GM19240 (cell line): ENCODE results near the gene ZNF490.
"Not testable (repeated sequence)": the region's sequence is repeated elsewhere in the genome, so short reads cannot be mapped to it uniquely, and the experiment has no call there.

Experiments
- DNase-seq: peaks from one replicate; pipeline ENCODE4 v3.0.0; 2011; ENCODE audit warnings: low spot score; ENCODE audit not compliant: insufficient read length

The ZNF490 gene

DNA sequence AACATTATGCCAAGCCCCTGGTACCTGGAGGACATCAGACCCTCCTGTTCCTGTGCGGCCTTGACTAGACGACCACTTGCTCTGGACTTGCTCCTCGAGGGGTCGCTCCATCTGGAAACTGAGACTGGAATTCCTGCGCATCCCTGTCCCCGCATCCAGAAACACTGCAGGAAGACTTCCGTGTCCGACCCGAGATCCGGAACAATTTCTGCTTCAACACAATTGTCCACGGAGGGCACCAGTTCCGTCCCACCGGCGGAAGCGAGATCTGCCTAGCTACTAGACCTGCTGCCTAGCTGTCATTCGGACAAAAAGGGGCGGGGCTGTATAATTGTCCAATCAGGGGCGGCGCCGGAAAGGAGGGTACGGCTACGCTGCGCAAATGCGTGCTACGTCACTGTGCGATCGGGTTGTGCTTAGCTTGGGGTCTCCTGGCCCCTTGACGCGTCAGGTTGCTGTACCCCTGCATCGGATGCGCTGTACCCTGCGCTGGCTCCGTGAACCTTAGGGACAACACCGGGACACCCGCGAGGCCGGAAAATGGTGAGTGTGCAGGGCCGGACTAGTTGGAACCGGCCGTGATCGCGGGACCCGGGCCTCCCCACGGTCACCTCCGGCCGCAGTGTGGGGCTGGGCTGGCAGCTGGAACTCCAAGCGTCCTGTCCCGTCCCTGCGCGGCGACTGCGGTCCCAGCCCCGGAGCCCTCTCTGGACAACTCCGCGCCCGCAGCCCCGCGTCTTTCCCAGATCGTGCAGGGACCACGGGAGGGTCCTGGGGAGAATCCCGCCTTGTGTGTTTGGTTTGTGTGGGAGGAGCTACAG, at the start of gene ZNF490, which contains the start of gene ZNF791:
Gene ZNF490 (minus strand): TSS at position 274 of the 821 bp plus-strand sequence. CDS start 133 bp downstream, at position 141.
Gene ZNF791 (plus strand): TSS at position 381 of the 821 bp plus-strand sequence. CDS start 160 bp downstream, at position 541.
- DNase-seq: peak; percentile 81

DNA sequence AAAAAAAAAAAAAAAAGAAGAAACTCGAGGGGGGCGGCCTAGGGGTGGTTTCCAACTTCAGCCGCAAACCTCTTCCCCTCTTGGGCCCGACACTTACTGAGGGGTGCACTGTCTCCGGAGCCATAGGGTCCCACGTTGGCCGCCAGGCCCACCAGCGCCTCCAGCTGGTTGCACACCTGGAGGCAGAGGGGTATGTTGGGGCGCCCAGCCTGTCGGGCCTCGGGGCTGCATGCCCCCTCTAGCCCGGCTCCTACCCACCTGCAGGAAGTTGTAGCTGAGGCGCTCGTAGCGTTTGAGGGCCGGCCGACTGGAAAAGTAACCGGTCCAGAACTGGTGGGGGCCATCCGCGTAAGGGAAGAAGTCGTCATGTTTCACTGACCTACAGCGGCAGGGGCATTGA, 47.4 kb upstream of the ZNF490 start:
- DNase-seq: no peak

GRCh38 chr19:12656899-12657571, 46.4 kb upstream of the ZNF490 start:
- no peak for DNase-seq

DNA sequence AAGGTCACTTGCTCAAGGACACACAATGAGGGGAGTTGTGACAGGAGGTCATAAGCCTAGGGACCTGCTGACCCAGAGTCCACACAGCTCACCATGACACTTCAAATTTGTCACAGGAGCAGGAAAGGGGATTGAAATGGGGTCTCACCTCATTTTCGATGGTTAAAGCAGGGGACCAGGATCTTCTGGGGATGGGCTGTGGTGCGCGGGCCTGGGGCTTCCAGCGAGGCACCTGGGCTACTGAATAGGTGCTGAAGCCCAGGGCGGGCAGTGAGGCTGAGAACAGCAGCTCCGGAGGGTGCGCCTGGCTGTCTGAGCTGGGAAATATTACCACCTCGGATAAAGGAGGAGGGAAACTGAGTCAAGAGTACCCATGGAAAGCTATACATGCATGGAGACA, 44.9 kb upstream of the ZNF490 start:
- DNase-seq: no peak

DNA sequence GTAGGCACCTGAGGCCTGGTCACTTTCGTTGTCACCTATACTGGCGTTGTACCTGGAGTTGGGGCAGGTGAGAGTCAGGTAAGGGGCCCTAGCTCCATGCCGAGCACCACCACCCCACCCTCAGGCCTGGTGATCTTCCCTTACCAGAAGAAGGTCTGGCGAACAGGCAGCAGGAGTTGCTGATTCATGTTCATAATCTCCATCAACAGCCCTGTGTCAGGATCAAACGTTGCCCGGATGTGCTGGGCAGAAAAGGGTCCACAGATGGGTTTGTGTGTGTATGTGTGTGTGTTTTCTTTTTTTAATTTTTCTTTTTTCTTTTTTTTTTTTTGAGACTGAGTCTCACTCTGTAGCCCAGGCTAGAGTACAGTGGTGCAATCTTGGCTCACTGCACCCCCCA, 41.6 kb upstream of the ZNF490 start:
- DNase-seq: no peak

DNA sequence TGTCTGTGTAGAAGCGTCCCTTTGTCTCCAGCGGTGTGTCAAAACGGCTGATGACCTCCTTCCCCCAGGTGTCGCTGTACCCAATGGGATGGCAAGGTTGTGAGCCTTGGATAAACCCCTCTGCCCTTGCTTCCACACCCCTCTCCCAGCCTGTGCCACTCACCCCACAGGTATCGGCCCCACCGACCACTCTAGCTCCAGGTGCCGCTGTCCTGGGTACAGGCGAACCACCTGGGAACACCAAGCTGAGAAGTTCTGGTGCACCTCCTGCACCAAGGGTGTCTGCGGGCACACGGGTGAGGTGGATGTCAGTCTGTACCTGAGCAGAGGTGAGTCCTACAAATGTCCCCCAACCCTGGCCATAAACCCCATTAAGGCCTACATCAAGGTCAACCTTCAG, 39.3 kb upstream of the ZNF490 start:
- DNase-seq: no peak

GRCh38 chr19:12648088-12648487, 37.5 kb upstream of the ZNF490 start:
- DNase-seq: no peak

DNA sequence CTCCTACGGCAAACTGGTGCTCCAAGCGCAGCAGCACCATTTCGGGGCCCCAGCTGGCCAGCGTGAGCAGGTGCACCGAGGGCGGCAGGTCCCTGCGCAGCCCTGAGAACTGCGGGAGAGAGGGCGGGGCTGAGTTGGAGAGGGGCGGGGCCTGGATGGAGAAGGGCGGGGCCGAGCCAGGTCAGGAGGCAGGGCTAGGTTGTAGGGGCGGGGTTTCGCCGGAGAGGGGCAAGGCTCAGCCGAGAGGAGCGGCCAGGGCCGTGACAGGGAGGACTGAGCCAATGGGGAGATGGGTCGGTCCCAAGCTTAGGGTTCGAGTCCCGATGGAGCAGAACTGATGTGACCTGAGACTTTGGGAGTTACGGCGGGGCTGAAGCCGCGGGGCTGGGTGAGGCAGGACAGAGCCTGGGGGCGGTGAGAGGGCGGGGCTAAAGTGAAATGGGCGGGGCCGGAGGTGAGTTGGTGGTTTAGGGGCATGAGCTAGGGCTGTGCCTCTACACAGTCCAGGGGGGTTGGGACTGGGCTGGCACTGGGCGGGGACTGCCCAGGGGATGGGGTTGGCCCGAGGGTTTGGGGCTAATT, 37.0 kb upstream of the ZNF490 start:
- no peak for DNase-seq

DNA sequence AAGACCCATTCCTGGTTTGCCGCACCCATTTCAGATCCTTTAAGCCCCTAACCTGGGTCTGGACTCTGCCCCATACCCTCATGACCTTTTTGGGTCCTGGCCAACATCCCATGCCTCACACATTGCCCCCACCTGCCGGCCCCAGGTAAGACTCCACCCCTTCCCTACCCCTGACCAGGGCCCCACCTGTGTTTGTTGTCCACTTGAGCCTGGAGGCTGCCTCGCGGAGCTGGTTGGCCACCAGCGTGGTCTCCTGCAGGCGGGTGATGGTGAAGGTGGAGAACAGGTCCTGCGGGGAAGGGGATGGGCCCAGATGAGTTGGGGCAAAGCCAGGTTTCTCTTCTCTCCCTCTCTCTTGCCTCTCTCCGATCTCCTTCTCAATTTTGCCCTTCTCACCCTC, 36.4 kb upstream of the ZNF490 start:
- no peak for DNase-seq

DNA sequence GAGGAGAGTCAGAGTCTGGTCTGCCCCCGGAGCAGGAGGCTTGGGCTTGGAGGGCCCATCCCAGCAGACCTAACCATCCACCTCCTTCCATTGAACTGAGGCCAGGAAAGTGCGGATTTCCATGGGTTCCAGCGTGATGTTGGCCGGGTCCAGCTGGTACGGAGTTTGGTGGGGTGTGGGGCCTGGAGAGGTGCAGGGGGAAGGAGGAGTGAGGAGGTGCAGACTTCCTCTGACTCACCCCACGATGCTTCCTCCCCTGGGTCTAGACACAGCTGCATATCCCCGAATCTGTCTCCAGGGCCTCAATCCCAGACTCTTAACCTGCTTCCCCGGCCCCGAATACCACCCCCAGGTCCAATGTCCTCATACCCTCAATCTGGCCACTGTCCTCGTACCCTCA, 35.9 kb upstream of the ZNF490 start:
- DNase-seq: no peak

- not testable (repeated sequence) for DNase-seq
Observed at GRCh38 chr19:12643716-12644115, 33.1 kb upstream of the ZNF490 start.

DNA sequence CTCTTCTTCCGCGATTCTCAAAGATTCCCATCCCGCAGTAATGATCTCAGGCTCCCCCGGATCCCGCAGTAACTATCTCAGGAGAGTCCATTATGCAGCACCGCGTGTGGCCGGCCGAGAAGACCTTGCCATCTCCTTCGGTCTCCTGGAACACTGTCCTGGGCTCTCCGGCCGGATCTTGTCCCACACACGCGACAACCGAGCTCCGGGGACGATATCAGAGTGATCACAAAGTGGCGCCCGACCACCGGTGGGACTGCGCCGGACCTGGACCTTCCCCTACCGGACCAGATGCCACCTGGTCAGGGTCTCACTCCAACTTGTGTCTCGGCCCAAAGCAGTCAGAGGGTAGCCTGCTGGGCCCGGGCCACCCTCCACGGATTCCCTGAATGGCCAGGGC, 31.9 kb upstream of the ZNF490 start:
- DNase-seq: no peak

GRCh38 chr19:12641456-12641855, 30.8 kb upstream of the ZNF490 start:
- DNase-seq: no peak

- DNase-seq: peak; percentile 69
Observed at GRCh38 chr19:12639901-12640613, 29.4 kb upstream of the ZNF490 start.

- DNase-seq: no peak
Observed at GRCh38 chr19:12638611-12639182, 28.1 kb upstream of the ZNF490 start.

GRCh38 chr19:12636631-12637030, 26.0 kb upstream of the ZNF490 start:
- DNase-seq: no peak

DNA sequence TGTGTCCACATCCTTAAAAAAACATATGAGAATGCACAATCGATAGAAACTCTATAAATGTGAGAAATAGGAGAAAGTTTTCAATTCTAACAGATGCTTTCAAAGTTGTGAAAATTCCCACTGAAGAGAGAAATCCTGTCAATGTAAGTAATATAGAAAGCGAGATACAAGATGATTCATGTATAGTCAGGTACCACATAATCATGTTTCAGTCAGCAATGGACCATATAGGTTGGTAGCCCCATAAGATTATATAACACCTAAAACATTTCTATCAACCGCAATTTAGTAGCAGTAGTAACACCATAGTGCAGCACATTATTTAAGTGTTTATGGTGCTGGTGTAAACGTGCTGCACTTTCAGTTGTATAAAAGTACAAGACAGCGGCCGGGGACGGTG, 18.6 kb upstream of the ZNF490 start:
- DNase-seq: no peak

GRCh38 chr19:12628040-12629022, 17.7 kb upstream of the ZNF490 start:
- no peak for DNase-seq

- DNase-seq: no peak
Observed at GRCh38 chr19:12626958-12627357, 16.3 kb upstream of the ZNF490 start.

- no peak for DNase-seq
Observed at GRCh38 chr19:12623361-12624031, 12.9 kb upstream of the ZNF490 start.
